HepG2 (cell line): ENCODE measurements around the gene BYSL. TPM values are rescaled to one million over a fixed set of nuclear protein-coding genes. Genes with fewer than 3 reads are reported as not detected.
A peak's percentile ranks its signal among the peaks of the same experiment; 100 is the strongest.

Experiments
- JUN ChIP-seq: sonication (generic); formaldehyde crosslinking; IDR thresholded peaks from 2 replicates; pipeline ENCODE4 v1.4.0; 2020; ENCODE audit warnings: mild to moderate bottlenecking, missing genetic modification reagents
- MYC ChIP-seq: sonication (generic); formaldehyde crosslinking; IDR thresholded peaks from 2 replicates; pipeline ENCODE4 v1.9.0; 2021; ENCODE audit warnings: missing genetic modification reagents, borderline replicate concordance
- RXRA ChIP-seq: sonication (generic); formaldehyde crosslinking; IDR thresholded peaks from 2 replicates; pipeline ENCODE4 v1.5.1; 2020; ENCODE audit warnings: missing genetic modification reagents
- SKI ChIP-seq: fragments of 450-650 bp; IDR thresholded peaks from one replicate; pipeline ENCODE4 v1.6.1; 2018; ENCODE audit warnings: mild to moderate bottlenecking; ENCODE audit not compliant: partially characterized antibody
- ZNF274 ChIP-seq: sonication (generic); formaldehyde crosslinking; IDR thresholded peaks from 2 replicates; pipeline ENCODE4 v1.5.1; 2020; ENCODE audit warnings: mild to moderate bottlenecking, missing genetic modification reagents
- ZNF3 ChIP-seq: IDR thresholded peaks from 2 replicates; pipeline ENCODE4 v1.7.0; 2017; ENCODE audit warnings: inconsistent platforms
- ZNF563 ChIP-seq: sonication (generic); formaldehyde crosslinking; IDR thresholded peaks from 2 replicates; pipeline ENCODE4 v1.8.0; 2022; ENCODE audit warnings: mild to moderate bottlenecking, moderate library complexity, missing genetic modification reagents
- polyA plus RNA-seq, 8 experiments: library from polyadenylated mRNA; depleted of rRNA in 3 of 8; stranded (reverse) in 7 of 8; unstranded in 1 of 8; fragments of >200 nt; fragmentation: Illumina TruSeq in 4 of 8; extraction: Trizol in 4 of 8; gene quantifications; 2 replicates each; pipeline versions ENCODE4 v1.2.1 to v1.2.3, GENCODE V29; 2011 to 2016; ENCODE audit warnings: low read depth in 4 of 8, missing spikeins in 1 of 8, mixed read lengths in 1 of 8; ENCODE audit not compliant: insufficient read depth in 1 of 8
- total RNA-seq, 5 experiments: library from RNA; depleted of rRNA; stranded (reverse); fragments of >200 nt; fragmentation: Illumina TruSeq; extraction: Trizol; gene quantifications; 2 replicates each; pipeline ENCODE4 v1.2.3, GENCODE V29; 2016; ENCODE audit warnings: low read depth in 1 of 5
- TF ChIP-seq, protein P1 (sequence below): sonication (generic); formaldehyde crosslinking; IDR thresholded peaks from 2 replicates; pipeline ENCODE4 v1.5.1; 2020; ENCODE audit warnings: mild to moderate bottlenecking, missing genetic modification reagents, borderline replicate concordance
- TF ChIP-seq, protein P2 (sequence below): IDR thresholded peaks from 2 replicates; pipeline ENCODE4 v1.6.1; 2016; ENCODE audit warnings: low read depth, control low read depth
- TF ChIP-seq, protein P3 (sequence below): sonication (generic); formaldehyde crosslinking; IDR thresholded peaks from 2 replicates; pipeline ENCODE4 v1.9.0; 2021; ENCODE audit warnings: missing genetic modification reagents, mild to moderate bottlenecking, borderline replicate concordance

BYSL gene
- total and polyA plus RNA-seq, 2 of the 13 experiments (the other 11 are each of a cell fraction or from before 2014, with no cell fraction given): 27.9 to 28.6 TPM

DNA sequence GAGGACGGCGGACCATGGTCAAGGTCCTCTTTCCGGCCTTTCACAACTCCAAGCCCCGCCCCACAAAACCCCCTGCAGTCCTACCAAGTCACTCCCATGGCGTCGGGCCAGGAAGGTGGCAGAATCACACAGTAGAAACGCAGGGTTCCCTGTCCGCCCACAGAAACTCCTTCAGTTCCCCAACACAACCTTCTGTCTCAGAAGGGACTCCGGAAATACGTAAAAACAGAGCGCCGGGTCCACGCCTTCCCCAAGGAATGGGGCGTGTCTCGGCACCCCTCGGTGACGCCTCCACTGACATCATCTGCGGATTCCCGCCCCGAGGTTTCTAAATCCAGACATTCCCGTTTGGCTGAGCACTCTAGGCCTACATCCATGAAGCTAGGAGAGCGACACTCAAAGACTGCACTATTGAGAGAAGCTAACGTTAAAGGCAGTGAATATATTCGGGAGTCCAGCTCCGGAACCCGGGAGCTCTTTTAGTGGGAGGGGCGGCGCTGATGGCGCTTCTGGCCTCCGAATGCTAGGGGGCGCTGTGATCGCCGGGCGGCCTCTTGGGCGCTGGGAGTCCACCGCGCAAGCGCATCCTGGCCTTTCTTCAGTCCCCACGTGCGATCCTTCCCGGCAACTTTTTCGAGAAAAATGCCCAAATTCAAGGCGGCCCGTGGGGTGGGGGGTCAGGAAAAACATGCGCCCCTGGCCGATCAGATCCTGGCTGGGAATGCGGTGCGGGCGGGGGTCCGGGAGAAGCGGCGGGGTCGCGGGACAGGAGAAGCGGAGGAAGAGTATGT, at the start of gene BYSL, which contains the start of gene MED20 (continued):
- TF ChIP-seq, protein P1, sequence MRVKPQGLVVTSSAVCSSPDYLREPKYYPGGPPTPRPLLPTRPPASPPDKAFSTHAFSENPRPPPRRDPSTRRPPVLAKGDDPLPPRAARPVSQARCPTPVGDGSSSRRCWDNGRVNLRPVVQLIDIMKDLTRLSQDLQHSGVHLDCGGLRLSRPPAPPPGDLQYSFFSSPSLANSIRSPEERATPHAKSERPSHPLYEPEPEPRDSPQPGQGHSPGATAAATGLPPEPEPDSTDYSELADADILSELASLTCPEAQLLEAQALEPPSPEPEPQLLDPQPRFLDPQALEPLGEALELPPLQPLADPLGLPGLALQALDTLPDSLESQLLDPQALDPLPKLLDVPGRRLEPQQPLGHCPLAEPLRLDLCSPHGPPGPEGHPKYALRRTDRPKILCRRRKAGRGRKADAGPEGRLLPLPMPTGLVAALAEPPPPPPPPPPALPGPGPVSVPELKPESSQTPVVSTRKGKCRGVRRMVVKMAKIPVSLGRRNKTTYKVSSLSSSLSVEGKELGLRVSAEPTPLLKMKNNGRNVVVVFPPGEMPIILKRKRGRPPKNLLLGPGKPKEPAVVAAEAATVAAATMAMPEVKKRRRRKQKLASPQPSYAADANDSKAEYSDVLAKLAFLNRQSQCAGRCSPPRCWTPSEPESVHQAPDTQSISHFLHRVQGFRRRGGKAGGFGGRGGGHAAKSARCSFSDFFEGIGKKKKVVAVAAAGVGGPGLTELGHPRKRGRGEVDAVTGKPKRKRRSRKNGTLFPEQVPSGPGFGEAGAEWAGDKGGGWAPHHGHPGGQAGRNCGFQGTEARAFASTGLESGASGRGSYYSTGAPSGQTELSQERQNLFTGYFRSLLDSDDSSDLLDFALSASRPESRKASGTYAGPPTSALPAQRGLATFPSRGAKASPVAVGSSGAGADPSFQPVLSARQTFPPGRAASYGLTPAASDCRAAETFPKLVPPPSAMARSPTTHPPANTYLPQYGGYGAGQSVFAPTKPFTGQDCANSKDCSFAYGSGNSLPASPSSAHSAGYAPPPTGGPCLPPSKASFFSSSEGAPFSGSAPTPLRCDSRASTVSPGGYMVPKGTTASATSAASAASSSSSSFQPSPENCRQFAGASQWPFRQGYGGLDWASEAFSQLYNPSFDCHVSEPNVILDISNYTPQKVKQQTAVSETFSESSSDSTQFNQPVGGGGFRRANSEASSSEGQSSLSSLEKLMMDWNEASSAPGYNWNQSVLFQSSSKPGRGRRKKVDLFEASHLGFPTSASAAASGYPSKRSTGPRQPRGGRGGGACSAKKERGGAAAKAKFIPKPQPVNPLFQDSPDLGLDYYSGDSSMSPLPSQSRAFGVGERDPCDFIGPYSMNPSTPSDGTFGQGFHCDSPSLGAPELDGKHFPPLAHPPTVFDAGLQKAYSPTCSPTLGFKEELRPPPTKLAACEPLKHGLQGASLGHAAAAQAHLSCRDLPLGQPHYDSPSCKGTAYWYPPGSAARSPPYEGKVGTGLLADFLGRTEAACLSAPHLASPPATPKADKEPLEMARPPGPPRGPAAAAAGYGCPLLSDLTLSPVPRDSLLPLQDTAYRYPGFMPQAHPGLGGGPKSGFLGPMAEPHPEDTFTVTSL (CRISPR knock-in tag): no peak
- TF ChIP-seq MYC (CRISPR knock-in tag) (peak; percentile 99), ZNF274 (peak; percentile 61), JUN (CRISPR knock-in tag) (0 out of 2 replicates have a peak, but pooled peaks have one; percentile 52), ZNF3 (CRISPR knock-in tag) (peak; percentile 16; the same call in 1 of the 2 replicates), RXRA (CRISPR knock-in tag) (peak; percentile 46; the same call in 1 of the 2 replicates), SKI (no peak), ZNF563 (CRISPR knock-in tag) (peak; percentile 61; the same call in 1 of the 2 replicates)
- TF ChIP-seq, protein P2, sequence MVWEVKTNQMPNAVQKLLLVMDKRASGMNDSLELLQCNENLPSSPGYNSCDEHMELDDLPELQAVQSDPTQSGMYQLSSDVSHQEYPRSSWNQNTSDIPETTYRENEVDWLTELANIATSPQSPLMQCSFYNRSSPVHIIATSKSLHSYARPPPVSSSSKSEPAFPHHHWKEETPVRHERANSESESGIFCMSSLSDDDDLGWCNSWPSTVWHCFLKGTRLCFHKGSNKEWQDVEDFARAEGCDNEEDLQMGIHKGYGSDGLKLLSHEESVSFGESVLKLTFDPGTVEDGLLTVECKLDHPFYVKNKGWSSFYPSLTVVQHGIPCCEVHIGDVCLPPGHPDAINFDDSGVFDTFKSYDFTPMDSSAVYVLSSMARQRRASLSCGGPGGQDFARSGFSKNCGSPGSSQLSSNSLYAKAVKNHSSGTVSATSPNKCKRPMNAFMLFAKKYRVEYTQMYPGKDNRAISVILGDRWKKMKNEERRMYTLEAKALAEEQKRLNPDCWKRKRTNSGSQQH (CRISPR knock-in tag): peak; percentile 92
- TF ChIP-seq, protein P3, sequence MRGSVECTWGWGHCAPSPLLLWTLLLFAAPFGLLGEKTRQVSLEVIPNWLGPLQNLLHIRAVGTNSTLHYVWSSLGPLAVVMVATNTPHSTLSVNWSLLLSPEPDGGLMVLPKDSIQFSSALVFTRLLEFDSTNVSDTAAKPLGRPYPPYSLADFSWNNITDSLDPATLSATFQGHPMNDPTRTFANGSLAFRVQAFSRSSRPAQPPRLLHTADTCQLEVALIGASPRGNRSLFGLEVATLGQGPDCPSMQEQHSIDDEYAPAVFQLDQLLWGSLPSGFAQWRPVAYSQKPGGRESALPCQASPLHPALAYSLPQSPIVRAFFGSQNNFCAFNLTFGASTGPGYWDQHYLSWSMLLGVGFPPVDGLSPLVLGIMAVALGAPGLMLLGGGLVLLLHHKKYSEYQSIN (CRISPR knock-in tag): no peak
